ENCODE results near the gene MPEG1.

The MPEG1 gene

DNA sequence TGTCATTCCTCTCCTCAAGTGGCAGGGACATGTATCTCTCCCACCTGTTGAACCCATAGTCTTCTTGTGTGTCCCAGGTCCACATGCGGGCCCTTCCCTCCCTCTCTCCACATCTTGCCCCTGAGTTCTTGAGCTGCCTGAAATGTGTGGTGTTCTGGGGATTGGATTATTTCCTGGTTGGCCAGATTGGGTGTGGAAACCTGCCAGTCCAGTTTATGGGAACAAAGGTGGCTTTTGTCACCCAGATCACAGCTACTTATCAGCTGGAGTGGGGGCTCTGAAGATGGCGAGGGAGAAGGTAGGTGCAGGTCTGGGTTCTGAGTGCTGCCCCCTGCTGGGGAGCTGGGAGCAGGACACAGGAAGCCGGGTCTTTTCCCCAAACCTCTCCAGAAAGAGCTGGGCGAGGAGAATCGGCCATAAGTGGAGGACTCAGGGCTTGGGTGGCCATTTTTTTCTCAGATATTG, 26.6 kb downstream of the MPEG1 start:
- no peak for DNase-seq

DNA sequence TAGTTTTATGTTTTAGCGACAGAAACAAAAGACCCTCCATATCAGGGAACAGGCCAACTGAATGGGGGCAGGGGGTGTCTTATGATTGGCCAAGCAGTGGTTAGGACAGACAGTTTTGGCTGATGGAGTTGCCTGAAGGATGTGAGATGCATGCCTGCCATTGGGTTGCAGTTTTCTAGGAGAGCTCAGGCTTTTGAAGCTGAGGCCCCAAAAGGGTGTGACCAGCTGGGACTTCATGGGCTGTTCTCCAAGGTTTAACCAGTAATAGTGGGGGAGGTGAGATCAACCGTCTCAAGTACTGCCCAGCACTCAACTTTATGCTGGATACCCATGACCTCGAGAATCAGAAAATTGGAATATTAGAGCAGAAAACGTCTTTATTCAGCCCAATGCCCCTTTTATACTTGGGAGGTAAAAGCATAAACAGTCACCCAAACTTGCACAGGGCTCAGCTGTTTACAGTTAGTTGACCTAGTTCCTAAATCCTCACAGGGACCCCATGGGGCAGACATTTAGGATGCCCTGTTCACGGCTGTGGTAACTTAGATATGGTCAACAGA, 27.3 kb downstream of the MPEG1 start:
- no peak for DNase-seq

DNA sequence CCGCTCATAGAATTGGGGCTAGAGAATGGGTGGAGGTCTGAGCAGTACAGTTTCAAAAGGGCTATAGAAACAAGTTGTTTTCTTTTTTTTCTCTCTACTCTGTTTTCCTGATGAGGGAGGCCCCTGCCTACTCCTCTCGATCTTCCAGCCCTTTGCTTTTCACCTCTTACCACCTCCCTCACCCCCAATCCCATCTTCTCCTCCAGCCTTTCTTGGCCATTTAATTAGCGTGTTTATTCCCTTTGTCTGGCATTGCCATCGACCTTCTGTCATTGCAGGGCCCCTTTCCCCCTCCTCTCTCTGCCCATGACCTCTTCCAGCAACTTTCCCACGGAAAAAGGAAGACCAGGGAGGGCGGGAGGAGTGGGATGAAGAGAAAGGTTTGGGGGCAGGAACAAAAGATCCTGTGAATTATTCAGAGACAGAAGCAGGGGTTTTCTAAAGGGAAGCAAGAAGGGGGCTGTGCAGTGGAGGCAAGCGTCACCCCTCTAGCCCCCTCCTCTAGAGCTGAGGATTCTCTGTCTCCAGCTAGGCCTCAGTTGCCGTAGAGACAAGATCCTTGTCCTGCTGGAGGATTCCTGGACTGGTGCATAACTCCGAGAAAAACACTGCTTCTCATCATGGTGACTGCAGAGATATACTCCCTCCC, 27.9 kb downstream of the MPEG1 start:
- no peak for DNase-seq

DNA sequence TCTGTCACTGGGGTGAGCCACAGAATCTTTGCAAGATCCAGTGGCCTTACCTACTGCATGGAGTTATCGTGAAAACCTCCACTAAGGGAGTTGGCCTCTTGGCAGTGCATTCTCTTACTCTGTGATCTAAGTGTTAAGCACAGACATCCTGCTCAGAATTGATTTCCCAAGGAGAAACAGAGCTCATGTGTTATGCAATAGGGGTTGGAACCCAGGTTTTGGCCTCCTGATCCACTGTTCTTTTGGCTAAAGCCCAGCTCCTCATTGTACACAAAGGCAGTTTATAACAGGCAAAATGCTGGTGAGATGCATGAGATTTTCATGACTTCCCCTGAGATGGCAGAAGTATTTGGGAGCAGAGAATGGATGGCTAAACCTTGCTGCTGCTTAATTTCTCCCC, 29.0 kb downstream of the MPEG1 start:
- DNase-seq, result no peak

DNA sequence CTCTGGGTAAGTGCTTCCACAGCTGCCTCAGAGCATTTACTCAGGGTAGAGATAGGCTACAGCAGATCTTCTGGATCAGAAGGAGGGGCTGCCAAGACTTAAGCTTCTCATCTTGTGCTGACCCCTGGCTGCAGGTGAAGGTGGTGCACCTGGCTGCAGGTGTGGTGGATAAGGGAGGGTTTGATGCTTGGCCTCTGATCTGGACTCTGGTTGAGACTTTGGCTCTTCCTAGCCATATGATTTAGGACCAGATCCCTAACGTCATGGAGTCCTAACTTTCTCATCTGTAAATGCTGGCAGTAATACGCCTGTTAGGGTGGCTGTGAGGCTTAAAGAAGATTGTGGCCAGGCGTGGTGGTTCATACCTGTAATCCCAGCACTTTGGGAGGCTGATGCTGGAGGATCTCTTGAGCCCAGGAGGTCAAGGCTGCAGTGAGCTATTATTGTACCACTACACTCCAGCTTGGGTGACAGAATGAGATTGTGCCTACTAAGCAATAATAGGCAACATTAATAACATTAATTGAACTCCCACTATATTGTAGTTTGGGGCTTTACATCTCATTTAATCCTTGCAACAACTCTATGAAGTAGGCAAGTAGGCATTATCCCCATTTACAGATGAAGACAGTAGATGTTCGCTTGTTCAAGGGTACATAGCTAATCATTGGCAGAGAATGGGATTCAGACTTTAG, 30.1 kb downstream of the MPEG1 start:
- DNase-seq, result no peak

DNA sequence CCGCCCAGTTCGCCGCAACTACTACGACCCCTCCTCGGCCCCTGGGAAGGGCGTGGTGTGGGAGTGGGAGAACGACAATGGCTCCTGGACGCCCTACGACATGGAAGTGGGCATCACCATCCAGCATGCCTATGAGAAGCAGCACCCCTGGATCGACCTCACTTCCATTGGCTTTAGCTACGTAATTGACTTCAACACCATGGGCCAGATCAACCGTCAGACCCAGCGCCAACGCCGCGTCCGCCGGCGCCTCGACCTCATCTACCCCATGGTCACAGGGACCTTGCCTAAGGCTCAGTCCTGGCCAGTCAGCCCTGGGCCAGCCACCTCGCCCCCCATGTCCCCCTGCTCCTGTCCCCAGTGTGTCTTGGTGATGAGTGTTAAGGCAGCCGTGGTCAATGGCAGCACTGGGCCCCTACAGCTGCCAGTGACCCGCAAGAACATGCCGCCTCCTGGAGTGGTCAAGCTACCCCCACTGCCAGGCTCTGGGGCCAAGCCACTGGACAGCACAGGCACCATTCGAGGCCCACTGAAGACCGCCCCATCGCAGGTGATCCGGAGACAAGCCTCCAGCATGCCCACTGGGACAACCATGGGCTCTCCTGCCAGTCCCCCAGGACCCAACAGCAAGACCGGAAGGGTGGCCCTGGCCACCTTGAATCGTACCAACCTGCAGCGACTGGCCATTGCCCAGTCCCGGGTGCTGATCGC, 30.8 kb downstream of the MPEG1 start:
- no peak for DNase-seq

DNA sequence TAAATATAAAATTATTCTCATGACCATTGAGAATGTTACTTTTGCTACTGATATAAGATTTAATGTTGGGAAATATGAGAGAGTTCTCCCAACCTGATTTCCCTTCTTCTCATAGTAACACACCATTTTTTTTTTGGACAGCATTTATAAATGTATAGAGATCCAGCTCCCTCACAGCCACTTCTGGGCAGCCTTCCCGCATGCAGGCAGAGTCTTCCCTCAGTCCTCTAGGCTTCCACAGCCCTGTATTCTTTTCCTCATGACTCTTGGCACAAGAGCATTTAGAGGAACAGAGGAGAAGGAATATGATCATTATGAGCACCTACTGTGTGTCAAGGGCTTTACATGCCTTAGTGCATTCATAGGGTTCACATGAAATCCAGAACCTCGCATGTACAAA, 31.8 kb downstream of the MPEG1 start:
- no peak for DNase-seq

DNA sequence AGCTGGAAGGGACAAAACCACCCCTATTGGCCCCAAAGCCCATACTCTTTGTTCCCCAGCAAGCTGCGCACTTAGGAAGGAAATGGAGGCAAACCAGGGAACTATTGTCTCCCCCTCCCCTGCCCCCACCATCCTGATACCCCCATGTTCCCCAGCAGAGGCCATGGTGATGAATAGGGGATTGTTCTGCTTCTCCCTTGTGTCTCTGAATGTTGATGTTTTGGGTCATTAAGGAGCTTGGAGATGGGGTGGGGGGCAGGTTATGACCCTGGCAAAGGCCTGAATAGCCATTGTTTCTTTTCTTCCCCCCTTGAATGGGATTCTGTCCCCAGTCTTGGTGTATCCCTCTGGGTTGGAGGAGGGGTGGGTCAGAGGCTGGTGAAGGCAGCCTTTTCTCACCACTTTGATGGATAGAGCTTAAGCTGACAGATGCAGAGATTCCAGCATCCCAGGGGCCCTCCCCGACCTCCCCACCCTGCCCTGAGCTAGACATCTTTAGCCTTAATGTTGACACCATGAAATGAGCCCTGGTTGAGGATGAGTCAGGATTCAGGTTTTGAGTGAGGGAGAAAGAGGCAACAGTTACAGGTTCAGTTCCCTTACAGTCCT, 32.5 kb downstream of the MPEG1 start:
- DNase-seq, result no peak

DNA sequence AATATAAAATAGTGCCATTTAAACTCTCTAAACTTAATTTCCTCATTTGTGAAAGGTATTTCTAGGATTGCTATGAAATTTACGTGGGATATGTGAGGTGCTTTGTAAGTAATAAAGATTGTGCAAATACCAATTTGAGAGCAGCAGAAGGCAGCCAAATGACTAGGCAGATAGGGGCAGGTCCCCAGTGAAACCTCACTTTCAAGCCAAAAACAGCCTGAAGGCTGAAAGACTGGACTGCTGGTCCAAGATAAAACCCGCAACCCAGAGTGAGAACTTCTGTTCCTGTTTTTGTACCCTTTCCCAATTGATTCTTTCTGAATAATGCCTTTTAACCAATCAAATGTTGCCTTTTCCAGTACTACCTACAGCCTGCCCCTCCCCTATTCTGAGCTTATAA, 33.6 kb downstream of the MPEG1 start:
- DNase-seq, result no peak

DNA sequence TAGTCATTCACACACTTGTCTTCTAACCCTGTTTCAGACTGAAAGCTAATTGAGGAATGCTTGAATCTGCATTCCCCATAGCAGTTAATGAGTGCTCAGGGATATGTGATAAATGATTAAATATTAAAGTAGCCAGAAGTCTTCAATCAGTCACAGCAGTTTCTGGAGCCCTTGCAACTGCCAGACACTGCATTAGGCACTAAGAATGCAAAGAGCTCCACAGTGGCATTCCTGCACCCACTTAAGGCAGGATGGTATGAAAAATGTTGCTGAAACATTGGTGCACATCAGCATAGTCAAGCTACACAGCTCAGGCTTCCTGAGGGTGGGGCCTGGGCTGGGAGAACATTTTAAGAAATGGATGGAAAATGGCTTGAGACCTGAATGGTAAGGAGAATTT, 34.3 kb downstream of the MPEG1 start:
- DNase-seq, result no peak

DNA sequence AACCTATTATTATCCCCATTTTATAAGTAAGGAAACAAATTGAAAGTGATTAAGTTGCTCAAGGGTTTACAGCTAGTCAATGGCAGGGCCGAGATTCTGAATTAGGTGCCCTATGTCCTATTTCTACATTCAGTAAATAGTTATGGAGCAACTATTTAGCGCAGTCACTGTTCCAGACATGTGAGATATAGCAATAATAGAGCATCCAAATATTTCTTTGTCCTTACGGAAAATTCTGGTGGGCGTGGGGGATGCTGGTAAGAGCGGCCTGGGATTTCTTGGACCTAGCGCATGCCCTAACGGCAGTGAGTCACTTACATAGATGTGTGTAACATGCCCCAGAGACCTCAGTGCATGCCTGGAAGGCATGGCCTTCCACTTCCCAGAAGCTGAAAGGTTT, 36.4 kb downstream of the MPEG1 start:
- DNase-seq, result no peak

DNA sequence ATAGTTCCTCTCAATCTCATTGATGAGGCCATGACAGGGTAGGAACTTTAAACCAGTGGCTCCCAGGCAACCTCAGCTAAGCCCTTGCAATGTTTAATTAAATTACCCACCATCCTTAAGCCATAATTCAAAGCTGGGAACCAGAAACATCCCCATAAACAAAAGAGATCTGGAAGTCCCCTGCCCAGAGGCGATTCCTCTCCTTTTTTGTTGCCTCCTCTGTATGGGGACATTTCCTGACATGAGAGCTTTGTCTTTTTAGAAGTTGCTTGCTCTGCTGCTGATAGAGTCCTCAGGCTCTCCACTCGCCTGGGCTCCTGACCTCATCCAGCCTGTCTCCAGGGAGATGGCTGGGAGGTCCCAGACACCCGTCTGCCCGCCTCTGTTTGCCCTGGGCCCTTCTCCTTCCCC, 37.6 kb downstream of the MPEG1 start:
- no peak for DNase-seq

DNA sequence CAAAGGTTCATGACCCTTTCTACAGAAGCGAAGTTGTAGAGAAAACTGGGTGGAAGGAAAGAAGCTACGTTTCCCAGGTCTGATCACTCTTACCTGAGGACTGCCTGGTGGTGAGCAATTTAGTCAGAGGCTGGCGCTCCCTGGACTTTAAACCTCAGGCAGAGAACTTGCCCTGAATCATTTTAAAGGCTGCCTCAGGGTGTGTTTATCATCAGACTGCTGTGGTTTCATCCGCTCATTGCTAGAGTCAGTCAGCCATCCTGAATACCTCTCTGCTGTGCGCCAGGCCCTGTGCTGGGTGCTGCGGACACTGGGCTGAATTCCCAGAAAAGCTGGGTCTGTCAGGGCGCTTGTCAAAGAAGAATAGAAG, 38.1 kb downstream of the MPEG1 start:
- DNase-seq, result no peak

DNA sequence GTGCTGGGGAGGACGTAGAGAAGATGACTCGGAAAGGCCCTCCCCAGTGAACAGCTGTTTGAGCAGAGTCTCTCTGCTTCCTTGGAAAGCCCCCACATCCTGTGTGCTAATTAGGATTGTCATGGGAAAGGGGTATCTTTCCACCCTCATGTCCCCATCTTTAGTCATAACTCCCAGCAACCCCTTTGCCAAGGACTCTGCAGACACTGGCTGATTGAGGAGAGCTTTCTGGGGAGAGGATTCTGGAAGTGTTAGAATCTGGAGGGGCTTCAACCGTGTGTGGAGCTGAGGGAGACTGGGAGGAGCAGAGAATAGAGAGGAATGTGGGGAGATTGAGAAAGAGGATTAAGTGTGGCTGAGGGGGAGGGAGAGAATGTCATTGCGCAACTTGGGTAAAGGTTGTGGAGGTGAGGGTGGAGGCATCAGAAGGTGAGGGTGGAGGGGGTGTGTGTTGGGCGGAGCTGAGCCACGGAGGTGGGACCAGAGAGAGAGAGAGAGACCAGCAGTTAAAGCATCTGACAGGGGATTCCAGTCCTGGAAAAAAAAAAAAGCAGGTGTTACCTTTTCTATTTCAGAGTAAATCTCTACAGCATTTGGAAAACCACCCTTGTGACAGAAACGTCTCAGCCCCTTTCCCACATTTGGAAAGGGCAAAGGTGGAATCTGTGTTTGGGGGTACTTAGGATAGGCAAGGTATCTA, 38.6 kb downstream of the MPEG1 start:
- no peak for DNase-seq

DNA sequence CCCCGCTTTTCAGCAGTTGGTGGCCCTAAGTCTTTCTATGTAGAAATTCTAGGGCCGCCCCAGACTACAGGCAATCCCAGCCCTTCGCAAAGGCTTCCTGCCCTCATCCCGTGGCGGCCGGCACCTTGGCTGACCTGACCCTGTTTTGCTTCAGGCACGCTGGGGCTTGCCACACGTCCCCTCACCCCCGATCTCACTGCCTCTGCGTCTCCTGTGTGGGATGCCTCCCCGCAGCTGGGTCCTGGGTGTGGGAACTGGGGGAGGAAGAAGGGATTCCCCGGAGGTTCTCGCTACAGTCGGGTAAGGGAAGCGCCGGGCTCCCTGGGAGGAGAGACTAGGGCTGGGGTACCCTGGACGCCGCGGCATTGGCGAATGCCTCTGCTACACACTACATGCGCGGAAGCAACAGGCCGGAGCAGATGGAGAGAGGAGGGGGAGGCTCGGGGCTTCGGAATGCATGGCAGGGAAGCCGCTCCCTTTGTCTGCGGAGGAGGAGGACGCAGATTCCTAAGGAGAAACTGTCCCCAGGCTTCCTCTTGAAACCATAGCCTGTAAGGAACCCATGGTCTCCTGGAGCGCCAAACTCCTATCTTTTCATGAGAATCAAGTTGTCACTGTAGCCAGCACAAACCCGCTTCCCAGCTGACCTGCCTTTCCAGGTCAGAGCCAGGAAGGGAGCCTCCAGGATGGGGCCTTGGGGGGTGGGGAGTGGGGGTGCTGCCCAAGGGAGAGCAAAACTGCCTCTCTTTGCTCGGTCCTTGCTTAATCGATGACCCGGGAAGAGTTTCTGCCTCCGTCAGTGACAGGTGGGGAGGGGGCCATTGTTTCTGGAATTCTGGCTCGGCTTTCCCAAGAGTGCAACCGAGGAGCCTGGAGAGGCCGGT, 39.4 kb downstream of the MPEG1 start:
- DNase-seq, result no peak

DNA sequence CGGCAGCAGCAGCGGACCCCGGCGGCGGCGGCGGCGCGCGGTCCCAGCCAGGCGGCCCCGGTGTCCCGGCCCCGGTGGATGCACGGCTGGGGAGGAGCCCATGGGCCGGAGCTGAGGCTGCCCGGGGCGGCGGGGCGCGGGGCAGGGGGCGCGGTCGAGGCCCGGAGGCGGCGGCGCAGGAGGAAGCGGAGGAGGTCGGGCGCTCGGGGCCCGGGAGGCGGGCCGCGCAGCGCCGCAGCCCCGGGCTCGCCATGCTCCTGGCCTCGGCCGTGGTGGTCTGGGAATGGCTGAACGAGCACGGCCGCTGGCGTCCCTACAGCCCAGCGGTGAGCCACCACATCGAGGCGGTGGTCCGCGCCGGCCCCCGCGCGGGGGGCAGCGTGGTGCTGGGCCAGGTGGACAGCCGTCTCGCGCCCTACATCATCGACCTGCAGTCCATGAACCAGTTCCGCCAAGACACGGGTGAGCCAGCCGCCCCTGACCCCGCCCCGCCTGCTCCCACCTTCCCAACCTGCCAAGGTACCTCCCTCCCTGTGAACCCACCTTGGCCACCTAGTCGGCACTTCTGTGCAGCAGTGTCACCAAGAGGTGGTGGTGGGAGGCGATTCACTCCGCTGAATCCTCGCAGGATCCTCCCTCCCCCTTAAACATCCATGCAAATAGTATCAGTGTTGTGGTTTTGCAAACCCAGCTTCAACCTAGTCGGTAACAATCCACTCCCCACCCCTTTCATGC, 40.2 kb downstream of the MPEG1 start:
- no peak for DNase-seq

DNA sequence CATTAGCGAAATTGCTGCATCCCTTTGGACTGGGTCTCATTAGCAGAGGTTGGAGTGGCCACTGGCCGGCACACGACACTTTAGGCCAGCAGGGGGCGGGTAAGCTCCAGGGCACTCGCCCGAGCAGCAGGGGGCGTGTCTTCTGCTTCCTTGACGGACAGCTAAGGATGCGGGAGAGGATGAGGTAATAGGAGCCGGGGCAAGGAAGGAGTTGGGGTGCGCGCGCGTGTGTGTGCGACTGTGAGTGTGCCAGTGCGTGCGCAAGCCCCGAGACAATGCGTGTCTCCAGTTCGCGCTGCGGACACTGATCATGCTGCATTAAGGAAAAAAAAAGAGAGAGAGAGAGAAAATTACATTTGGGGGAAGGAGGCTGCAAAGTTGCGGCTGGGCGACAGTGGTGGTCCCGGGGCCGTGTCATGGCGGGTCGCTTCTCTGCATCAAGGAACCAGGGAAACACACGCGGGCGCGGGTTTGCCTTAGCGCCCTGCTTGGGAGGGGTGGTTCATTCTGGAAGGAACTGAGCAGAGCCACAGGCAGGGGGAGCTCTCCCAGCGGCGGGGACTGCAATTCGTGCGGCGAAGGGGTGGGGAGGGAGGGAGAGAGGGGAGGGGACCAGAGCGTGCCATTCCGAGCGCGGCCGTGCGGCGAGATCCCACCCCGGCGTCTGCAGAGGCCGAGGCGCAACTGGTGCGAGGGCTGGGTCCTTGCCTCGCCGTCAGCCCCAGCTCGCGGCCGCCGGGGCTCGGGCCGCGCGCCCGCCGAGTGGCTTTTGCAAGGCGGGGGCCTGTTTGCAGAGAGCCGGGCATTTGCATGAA, 41.0 kb downstream of the MPEG1 start, which contains the start of gene DTX4:
Gene DTX4, plus strand, starts transcription at position 625 of the 815 bp plus-strand sequence. CDS start 464 bp downstream, outside the sequence.
- peak; percentile 62 for DNase-seq

DNA sequence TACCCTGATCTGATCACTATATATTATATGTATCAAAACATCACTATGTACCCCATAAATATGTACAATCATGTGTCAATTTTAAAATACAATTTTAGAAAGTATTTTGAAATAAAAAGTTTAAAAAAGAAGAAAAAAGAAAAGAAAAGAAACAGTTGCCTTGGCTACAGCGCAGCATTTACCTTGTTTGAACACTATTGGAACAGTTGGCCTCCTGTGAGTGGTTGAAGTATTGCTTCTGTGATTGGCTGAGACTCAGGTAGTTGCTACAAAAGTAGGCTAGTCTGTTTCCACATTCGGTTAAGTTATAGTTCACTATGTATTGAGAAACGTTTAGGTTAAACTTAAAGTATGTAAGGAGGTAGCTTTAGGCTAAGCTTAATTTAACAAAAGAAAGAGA, 48.7 kb downstream of the MPEG1 start:
- no peak for DNase-seq

All from activated gamma-delta T cell (primary cell).